ENCODE data around the gene CCDC92. TPM values are rescaled to one million over a fixed set of nuclear protein-coding genes. Genes with fewer than 3 reads are reported as not detected.

CCDC92 gene
- total RNA-seq, 1 donor: 8.2 TPM

- no peak overlapping the region for H3K4me3 ChIP-seq (ENCODE audit: low read depth, low read length)
- no peak for TF ChIP-seq CTCF (IDR thresholded peaks at IDR 0.05; ENCODE audit: insufficient read depth, low read depth, low read length)
- no peak for DNase-seq (ENCODE audit: low read depth)
Observed at GRCh38 chr12:123903301-123904065, 69.1 kb downstream of the CCDC92 start.

GRCh38 chr12:123902821-123903220 is 69.8 kb downstream of the CCDC92 start:
- TF ChIP-seq CTCF (IDR thresholded peaks at IDR 0.05; ENCODE audit: insufficient read depth, low read depth, low read length): no peak
- DNase-seq (ENCODE audit: low read depth): no peak
- H3K4me3 ChIP-seq (ENCODE audit: low read depth, low read length): no peak overlapping the region

DNA sequence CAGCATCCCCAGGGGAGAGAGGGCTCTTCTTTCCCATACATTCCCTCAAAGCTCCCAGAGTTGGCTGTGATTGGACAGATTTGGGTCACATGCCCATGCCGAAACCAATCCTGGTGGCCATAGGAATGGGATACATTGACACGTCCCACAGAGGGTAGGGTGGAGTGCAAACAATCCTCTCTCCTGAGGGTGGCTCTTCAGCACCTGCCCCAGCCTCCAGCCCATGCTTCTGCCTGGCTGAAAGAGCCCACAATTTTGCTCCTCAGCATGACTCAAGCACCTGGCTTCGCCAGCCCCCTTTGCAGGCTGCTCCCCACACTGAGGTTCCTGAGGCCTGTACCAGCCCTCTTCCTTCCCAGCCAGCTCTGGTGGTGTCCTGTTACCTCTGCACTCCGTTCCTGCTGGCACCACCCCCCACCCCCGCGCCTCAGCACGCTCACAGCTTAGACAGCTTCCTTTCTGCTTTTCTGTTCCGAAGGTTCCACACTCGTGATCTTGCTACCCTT is 71.7 kb downstream of the CCDC92 start:
- H3K4me3 ChIP-seq (ENCODE audit: low read depth, low read length): no peak overlapping the region
- no peak for DNase-seq (ENCODE audit: low read depth)
- TF ChIP-seq CTCF (IDR thresholded peaks at IDR 0.05; ENCODE audit: insufficient read depth, low read depth, low read length): no peak

- H3K4me3 ChIP-seq (ENCODE audit: low read depth, low read length): no peak overlapping the region
- DNase-seq (ENCODE audit: low read depth): no peak
- TF ChIP-seq CTCF (IDR thresholded peaks at IDR 0.05; ENCODE audit: insufficient read depth, low read depth, low read length): no peak
Observed at GRCh38 chr12:123899368-123899767, 73.3 kb downstream of the CCDC92 start.

- H3K4me3 ChIP-seq (ENCODE audit: low read depth, low read length): no peak overlapping the region
- no peak for TF ChIP-seq CTCF (IDR thresholded peaks at IDR 0.05; ENCODE audit: insufficient read depth, low read depth, low read length)
- DNase-seq (ENCODE audit: low read depth): no peak
Observed at GRCh38 chr12:123898673-123899072, 74.0 kb downstream of the CCDC92 start.

- peak; percentile 68 for DNase-seq (ENCODE audit: low read depth)
- TF ChIP-seq CTCF (IDR thresholded peaks at IDR 0.05; ENCODE audit: insufficient read depth, low read depth, low read length): no peak
- H3K4me3 ChIP-seq (ENCODE audit: low read depth, low read length): peak overlapping the region; percentile 47
Observed at GRCh38 chr12:123897221-123897620, 75.4 kb downstream of the CCDC92 start.
